HG03097 (cell line): ENCODE data around the gene PMPCA.
"Not testable (repeated sequence)": the region's sequence is repeated elsewhere in the genome, so short reads cannot be mapped to it uniquely, and the experiment has no call there.

ENCODE experiments used
- ATAC-seq: cut with Tn5 transposase; IDR thresholded peaks from one replicate; pipeline ENCODE4 v1.9.1; 2021; ENCODE audit not compliant: unreplicated experiment, low FRiP score

Gene PMPCA

DNA sequence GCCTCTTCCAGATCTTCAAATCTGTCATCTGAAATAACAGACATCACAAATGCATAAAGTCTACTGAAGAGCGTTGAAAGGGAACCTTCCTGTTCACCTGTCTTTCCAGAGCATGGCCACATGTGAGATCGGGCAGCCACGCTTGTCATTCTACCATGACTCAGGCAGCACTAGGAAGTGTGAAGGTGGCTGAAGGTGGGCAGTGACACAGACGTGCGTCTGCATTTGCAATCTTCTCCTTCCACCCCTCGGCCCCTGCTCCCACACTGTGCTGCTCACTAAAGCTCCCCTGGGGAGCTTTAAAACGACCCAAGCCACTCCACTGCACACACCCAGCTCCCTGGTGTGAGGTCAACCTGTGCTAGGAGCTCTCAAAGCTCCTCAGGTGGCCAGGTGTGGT, 2.5 kb upstream of the PMPCA start:
- no peak for ATAC-seq

DNA sequence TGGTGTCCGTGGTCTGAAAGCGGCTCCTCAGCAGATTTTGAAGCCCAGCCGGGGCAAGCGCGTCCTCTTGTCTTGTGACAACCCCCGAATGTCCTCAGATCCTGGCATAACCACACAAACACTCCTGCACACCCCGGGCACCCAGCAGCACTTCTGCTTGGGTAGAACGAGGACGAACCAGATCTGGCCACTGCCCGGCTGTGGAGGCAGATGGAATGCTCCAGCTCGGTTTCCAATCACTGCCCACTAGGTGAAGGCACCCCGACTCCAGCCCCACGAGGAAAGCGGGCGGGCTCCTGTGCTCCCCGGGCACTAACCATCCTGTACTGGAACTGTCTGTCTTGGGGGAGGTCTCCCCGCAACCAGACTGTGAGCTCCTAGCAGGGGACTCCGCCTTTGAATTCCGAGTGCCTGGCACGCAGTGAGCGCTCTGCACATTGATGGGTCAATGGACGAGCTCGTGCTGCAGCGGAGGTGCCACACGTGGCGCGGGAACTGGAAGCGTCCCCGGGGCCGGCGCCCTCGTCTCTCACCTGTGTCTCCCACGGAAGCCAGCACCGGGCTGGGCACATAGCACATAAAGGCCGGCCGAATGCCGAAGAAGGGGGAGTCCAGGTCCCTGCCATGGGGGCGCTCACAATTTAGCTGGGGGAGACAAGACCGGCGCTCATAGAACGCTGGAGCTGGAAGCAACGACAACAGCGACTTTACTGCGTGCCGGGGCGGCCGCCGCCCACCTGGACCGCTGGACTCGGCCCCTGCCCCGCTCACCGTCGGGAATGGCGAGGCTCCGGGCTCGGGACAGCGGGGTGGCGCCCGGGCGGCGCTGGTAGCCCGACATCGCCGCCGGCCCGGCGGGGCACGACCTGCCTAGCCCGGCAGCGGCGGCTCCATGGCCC, 652 bp upstream of the PMPCA start:
- ATAC-seq, result peak; percentile 7

DNA sequence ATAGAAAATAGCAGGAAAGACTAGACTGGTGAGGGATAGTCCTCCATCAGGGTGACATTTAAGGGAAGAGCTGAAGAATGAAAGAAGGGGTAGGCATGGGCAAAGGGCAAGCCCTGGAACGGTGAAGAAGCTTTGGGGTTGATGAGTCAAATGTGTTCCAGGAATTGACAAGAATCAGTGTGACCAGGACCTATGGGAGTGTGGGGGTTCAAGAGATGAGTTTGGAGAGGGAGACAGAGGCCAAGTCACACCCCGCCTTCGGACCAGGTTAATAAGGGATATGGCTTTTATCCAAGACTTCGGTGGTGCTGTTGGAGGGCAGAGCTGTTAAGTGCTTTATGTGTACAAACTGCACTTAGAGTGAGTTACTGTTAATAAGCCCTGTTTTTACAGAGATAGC, 920 bp downstream of the PMPCA start:
- no peak for ATAC-seq

DNA sequence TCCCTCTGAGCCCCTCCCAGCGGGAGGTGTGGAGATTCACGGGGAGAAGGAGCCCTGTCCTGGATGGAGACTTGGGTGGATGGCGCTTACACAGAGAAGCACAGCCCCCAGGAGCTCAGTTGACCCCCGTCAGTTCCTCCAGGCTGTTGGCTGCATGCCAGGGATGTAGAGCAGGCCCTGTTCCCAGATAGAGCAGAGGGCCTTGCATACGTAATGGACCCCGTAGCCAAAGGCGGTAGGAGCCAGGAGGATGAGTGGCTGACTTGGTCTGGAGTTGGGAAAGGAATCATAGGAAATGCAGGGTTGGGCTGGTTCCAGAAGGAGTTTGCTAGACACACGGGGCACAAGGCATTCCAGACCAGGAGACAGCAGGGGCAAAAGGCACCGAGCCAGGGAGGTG, 2.5 kb downstream of the PMPCA start:
- ATAC-seq, result no peak

DNA sequence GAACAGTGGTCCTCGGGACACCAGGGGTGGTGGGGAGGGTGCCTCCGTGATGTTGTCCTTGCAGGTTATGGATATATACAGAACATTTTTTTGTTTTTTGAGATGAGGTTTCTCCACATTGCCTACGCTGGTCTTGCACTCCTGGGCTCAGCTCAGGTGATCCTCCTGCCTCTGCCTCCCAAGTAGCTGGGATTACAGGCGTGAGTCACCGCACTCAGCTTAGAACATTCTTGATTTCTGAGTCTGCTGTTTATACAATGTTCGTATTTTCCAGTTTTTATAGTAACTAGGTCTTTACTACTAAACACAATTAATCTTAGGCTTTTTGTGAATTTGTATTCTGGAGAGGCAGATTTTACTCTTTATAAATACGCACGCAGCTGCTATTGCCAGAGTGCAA, 6.0 kb downstream of the PMPCA start:
- ATAC-seq, result no peak

DNA sequence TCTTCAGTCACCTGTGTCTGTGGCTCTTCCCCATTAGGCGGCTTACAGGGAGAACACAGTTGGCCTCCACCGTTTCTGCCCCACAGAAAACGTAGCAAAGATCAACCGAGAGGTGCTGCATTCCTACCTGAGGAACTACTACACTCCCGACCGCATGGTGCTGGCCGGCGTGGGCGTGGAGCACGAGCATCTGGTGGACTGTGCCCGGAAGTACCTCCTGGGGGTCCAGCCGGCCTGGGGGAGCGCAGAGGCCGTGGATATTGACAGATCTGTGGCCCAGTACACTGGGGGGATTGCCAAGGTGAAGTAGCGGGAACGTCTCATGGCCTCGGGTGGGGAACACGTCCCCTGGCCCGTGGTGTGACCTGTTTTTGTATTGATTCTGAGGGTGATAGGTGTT, 6.5 kb downstream of the PMPCA start:
- ATAC-seq, result no peak

DNA sequence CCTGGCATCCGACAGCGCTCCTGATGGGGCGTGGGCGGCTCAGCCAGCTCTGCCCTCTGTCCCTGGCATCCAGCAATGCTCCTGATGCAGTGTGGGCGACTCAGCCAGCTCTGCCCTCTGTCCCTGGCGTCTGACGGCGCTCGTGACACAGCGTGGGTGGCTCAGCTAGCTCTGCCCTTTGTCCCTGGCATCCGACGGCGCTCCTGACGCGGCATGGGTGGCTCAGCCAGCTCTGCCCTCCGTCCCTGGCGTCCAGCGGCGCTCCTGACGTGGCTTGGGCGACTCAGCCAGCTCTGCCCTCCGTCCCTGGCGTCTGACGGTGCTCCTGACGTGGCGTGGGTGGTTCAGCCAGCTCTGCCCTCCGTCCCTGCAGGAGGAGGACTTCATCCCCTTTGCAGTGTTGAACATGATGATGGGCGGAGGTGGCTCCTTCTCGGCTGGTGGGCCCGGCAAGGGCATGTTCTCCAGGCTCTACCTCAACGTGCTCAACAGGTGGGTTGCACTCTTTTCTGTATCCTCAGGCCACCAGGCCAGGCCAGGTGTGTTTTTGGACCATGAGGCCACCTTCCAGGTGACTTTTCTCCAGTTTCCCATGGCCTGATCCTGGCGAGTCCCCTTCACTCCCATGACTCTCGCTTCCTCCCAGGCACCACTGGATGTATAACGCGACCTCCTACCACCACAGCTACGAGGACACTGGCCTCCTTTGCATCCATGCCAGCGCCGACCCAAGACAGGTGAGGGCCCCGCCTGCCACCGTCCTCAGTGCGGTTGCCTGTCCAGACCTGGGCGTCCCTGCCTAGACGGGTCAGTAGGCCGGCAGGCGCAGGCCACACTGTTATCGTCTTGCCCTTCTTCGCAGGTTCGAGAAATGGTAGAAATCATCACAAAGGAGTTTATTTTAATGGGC, 8.0 kb downstream of the PMPCA start:
- no peak for ATAC-seq

DNA sequence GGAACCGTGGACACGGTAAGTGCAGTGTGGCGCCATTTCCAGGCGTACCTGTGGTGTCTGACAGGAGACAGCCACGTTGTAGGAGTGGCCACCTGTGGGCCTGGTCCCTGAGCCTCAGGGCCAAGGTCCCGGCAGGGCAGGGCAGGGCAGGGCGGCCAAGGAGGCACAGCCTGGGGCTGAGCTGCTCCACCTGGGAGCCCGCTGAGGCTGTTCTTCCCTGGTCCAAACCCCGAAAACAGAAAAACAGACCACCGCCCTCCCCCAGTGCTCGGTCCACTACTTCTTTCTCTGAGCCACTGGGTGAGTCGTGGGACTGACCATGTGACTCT, 8.6 kb downstream of the PMPCA start:
- ATAC-seq, result no peak

DNA sequence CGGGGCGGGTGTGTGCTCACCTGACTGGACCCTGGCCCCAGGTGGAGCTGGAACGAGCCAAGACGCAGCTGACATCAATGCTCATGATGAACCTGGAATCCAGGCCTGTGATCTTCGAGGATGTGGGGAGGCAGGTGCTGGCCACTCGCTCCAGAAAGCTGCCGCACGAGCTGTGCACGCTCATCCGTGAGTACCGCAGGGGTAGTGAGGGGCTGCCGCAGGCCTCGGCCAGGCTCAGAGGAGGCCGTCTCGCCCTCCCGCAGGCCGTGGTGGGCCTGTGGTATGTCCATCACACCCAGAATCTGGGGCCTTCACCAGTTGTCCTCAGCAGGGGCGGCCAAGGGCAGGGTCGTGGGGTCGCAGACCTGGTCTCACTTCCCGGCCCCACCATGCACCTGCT, 11.3 kb downstream of the PMPCA start:
- ATAC-seq, result no peak

DNA sequence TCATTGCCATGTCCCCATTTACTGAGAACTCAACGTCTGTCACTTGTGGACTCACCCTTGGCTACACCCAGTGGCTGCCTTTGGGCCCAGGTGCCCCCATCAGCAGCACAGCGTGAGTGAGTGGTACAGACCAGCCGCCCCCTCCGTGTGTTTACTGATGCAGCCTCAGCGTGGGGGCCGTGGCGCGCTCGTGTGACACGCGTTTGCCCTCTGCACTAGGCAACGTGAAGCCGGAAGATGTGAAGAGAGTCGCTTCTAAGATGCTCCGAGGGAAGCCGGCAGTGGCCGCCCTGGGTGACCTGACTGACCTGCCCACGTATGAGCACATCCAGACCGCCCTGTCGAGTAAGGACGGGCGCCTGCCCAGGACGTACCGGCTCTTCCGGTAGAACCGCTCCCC, 12.4 kb downstream of the PMPCA start:
- ATAC-seq, result no peak

DNA sequence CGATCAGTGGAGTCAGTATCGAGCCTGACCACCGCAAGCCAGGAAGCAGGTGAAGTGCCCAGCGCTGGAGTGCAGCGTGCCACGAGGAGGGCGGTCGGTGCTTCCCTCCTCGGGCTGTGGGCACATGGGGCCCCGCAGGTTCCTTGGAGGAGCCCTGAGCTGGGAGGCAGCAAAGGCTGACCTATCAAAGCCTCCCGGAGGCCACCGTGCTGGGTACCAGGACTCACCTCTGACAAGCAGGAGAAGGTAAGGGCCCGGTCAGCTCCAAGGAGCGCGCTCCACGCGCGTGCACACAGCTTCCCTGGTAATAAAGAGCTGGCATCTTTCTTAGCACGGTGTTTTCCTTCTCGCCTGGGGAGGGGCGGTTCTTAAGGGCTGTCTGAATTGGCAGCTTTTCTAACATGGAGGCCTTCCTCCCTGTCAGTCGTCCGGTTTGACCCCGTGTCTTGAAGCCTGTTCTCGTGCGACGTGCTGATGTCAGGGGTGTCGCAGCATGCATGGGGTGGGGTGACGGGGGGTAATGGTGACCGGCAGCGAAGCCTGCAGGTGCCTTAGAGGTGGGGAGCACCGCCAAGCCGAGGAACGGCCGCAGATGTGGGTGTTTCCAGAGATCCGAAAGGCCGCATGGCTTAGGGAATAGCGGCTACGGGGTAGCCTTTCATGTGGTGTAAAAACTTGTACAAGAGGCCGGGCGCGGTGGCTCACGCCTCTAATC, 13.1 kb downstream of the PMPCA start:
- ATAC-seq, result no peak

DNA sequence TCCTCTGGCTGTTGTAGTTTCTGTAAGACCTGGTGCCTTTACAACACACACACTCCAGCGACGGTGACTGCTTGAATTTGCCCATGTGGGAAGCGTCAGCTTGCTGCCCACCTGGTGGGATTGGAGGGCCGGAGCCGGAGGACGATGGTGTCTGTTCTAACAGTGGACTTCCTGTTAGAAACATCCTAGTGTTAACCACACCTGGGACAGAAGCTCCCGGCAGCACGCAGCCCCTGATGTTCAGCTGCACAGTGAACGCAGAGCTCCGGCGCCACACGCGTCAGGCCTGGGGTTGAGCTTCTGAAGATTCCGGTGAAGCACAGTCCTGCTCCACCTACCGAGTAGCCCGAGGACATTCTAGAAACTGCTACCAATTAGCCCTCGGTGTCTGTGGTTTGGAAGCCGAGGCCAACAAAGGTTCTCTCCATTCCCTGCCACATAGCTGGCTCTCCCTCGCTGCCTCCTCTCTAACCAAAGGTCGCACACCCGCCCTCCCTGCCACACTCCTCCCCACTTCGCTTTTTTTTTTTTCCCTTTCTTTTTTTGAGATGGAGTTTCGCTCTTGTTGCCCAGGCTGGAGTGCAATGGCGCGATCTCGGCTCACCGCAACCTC, 14.4 kb downstream of the PMPCA start:
- no peak for ATAC-seq

DNA sequence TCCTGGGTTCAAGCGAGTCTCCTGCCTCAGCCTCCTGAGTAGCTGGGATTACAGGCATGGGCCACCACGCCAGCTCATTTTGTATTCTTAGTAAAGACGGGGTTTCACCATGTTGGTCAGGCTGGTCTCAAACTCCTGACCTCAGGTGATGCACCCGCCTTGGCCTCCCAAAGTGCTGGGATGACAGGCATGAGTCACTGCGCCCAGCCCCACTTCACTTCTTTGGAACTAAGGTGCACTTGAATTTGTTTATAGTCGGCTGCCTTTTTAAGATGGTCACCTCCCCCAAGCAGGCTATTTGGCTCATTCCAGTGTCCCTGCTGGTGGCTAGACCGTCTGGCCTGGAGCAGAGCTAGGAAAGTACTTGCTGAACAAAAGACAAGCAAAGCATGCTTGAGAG, 14.9 kb downstream of the PMPCA start:
- ATAC-seq, result not testable (repeated sequence)

DNA sequence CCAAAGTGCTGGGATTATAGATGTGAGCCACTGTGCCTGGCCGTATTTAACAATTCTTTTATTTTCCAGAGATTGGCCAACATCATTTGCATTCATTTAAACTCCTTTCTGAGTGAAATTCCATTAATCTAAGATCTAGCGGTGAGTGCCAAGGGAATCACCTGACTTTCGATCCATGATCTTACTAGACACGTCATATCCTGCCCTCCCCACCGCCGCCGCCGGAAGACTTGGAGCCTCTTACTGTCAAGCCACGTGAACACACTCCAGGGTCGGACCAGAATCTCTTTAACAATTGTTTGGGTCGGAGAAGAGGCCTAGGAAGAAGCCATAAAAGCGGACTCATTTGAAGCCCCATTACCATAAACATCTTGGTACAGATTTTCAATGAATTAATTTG, 16.3 kb downstream of the PMPCA start:
- no peak for ATAC-seq

DNA sequence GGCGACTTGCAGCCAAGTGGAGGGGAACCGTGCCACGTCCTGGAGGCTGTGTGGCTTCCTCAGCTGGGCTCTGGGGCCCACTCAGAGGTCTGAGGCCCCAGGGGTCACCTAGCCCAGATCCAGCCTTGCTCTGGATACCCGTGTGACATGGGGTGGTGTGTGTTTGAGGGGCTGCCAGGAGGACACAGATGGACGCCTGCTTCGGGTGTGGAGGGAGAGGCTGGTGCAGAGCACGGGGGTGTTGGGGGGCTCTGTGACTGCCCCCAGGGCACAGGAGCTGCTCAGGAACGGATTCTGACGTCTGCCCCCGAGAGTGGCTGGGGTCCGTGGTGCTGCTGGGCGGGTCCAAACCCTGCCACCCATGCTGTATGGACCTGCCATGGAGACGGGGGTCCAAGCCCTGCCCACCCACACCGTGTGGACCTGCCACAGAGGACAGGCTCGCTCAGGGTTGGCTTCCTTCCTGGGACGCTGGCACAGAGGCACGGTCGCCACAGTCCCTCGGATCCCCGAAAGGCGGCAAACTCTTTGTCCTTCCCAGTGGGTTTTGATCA, 18.7 kb downstream of the PMPCA start:
- ATAC-seq, result no peak

DNA sequence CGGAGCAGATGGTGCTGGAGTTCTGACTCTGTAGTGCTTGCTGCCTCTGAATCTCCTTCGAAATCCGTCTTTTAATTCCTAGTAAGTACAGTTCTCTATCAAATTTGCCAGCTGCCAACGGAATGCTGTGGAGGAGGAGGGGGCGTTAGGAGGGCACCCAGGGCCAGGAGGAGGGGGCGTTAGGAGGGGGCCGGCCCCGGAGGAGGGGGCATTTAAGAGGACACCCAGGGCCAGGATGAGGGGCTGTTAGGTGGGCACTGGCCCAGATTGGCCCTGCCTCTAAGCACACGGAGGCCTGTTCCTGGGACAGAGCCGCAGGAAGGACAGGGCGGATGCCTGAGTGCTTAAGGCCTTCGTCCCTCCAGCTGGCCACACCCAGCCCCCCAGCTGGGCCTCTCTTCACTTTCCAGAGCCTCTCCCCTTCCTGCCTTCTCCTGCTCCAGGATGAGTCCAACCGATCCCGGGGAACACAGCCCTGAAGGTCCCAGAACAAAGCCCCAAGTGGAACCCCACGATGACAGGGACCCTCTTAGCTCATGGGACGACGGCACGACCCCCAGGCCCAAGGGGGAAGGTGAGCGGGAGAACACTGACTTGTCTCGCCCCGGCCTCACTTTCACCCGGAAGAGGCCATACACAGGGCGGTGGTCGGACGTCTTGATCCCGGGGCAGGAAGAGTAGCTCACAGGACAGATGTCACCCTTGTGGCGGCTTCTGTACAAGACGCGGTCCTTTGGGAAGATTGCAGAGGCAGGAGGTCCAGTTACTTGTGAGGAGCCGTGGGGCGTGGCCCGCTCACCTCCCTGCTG, 19.4 kb downstream of the PMPCA start:
- no peak for ATAC-seq

DNA sequence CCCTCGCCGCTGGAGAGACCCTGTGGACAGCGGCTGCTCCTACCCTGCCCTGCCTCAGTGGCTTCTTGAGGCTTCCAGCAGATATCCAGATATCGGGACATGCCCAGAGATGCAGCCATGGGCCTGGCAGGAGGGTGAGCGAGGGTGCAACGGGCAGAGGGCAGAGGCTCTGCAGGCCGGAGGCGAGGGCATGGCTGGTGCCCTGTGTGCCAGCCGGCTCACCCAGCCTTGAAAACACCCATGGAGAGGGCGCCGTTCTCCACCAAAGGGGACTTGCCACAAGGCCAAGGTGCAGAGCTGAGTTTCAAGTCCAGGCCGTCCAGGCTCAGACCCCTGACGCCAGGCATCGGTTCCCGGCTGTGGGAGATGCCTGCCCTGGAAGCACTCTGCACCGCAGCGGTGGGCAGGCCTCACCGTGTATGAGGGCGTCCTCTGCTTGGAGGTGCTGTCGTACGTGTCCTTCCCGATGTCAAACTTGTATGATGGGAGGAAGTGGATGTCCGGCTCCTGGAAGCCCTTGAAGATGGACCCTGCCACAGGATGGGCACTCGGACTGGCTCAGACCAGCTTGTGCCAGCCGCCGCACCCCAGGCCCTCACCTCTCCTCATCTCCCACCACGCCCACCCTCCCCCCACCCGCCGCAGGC, 20.3 kb downstream of the PMPCA start:
- no peak for ATAC-seq

DNA sequence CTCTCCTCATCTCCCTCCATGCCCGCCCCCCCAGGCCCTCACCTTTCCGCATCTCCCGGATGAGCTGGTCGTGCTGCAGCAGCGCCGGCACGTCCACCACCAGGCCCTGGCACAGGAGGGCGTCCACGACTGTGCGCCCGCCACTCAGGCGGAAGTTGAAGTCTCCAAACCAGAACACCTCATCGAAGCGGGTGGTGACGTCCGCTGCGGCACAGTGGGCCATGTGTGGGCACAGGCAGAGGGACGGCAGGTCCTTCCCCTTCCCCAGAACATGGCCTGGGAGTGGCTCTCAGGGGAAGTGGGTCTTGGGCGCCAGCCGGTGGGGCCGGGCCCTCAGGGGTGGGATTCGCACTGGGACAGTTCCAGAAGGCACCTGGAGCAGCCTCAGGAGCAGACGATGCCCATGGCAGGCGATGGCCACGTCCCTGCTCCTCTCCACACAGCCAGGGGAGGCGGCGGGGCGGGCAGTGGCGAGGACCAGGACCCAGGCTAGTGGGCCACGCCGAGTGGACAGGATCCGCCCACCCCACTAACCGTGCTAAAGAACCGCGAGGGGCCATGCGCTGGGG, 21.4 kb downstream of the PMPCA start:
- no peak for ATAC-seq

DNA sequence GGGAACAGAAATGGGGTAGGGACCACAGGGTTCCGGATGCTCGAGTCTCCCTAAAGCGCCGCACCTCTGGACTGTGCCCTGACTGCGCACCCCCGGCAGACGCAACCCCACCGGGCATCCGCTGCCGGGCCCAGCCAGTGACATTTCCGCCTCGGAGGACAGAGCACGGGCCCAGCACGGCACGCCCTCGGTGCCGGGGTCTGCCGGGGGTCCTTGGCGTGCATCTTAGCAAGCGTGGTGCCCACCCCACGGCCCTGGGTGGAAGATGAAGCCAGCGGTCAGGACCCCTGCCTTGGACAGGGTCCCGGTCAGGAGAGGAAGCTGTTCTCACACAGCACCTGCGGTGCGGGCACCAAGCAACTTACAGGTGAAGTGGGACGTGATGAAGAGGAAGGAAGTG, 22.1 kb downstream of the PMPCA start:
- no peak for ATAC-seq
